ENCODE results near the gene PKDREJ. TPM values are rescaled to one million over a fixed set of nuclear protein-coding genes. Genes with fewer than 3 reads are reported as not detected.

Gene PKDREJ
- total and polyA plus RNA-seq, 4 donors = 0.02 to 0.06 (median 0.03) TPM

DNA sequence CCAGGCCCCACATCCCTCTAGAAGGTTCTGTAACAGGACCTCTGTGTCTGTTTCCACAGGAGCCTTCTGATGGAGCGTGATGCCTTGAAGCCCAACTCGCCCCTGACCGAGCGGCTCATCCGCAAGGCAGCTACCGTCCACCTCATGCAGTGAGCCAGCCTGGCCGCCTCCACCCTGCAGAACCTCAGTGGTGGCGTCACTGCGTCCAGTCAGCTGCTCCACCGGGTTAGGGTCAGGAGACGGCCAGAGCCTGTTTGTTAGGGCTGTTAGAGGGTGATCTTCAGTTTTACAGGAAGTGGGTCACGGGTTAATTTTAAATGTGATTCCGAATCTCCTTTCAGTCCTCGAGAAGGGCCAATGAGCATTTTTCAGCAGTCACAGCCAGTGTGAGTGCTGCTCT, 29.6 kb upstream of the PKDREJ start:
- WGBS, 2 donors = 91 to 92% methylated on average over 14 of the region's 14 CpGs
- no peak overlapping the region for H3K9ac ChIP-seq (ENCODE audit: insufficient read depth in 1 of 2, low read length in 2 of 2)
- TF ChIP-seq, protein P1, sequence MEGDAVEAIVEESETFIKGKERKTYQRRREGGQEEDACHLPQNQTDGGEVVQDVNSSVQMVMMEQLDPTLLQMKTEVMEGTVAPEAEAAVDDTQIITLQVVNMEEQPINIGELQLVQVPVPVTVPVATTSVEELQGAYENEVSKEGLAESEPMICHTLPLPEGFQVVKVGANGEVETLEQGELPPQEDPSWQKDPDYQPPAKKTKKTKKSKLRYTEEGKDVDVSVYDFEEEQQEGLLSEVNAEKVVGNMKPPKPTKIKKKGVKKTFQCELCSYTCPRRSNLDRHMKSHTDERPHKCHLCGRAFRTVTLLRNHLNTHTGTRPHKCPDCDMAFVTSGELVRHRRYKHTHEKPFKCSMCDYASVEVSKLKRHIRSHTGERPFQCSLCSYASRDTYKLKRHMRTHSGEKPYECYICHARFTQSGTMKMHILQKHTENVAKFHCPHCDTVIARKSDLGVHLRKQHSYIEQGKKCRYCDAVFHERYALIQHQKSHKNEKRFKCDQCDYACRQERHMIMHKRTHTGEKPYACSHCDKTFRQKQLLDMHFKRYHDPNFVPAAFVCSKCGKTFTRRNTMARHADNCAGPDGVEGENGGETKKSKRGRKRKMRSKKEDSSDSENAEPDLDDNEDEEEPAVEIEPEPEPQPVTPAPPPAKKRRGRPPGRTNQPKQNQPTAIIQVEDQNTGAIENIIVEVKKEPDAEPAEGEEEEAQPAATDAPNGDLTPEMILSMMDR (IDR thresholded peaks at IDR 0.05; ENCODE audit: control extremely low read depth, extremely low read depth) = no peak
- no peak overlapping the region for H3K27ac ChIP-seq (ENCODE audit: low read depth in 1 of 2, low read length in 1 of 2)
- H3K9me3 ChIP-seq (ENCODE audit: control insufficient read depth in 4 of 4, insufficient read depth in 3 of 4, low read length in 3 of 4) = peaks cover 0 to 4% (median 0%) of the 10 kb centered on the region in 4 donors
- no peak for DNase-seq
- peaks cover 7 to 36% (median 13%) of the 10 kb centered on the region in 4 donors for H3K36me3 ChIP-seq (ENCODE audit: control insufficient read depth in 4 of 4, insufficient read depth in 4 of 4, low read length in 4 of 4)
- no peak for ATAC-seq (ENCODE audit: insufficient read depth, low FRiP score)
- H3K4me1 ChIP-seq (ENCODE audit: control insufficient read depth in 5 of 5, insufficient read depth in 5 of 5, low read length in 5 of 5) = peaks cover 0 to 16% (median 6%) of the 10 kb centered on the region in 5 donors
- H3K27me3 ChIP-seq (ENCODE audit: control insufficient read depth in 3 of 3, insufficient read depth in 3 of 3, low read length in 2 of 3) = no peaks in the 10 kb centered on the region
- H3K4me3 ChIP-seq = no peak overlapping the region

DNA sequence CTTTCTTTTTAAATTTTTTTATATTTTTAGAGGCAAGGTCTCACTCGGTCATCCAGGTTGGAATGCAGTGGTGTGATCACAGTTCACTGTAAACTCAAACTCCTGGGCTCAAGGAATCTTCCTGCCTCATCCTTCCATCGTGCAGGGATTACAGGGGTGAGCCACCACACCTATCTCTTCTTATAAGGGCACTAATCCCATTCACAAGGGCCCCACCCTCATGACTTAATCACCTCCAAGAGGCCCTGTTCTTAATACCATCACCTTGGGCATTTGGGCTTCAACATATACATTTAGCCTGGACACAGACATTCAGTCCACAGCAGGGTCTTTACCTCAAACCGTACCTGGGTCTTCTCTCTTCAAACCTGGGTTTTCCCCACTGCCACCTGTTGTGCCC, 29.0 kb upstream of the PKDREJ start:
- no peak overlapping the region for H3K27ac ChIP-seq (ENCODE audit: low read depth in 1 of 2, low read length in 1 of 2)
- H3K36me3 ChIP-seq (ENCODE audit: control insufficient read depth in 4 of 4, insufficient read depth in 4 of 4, low read length in 4 of 4) = peaks cover 7 to 39% (median 13%) of the 10 kb centered on the region in 4 donors
- peaks cover 0 to 17% (median 6%) of the 10 kb centered on the region in 5 donors for H3K4me1 ChIP-seq (ENCODE audit: control insufficient read depth in 5 of 5, insufficient read depth in 5 of 5, low read length in 5 of 5)

DNA sequence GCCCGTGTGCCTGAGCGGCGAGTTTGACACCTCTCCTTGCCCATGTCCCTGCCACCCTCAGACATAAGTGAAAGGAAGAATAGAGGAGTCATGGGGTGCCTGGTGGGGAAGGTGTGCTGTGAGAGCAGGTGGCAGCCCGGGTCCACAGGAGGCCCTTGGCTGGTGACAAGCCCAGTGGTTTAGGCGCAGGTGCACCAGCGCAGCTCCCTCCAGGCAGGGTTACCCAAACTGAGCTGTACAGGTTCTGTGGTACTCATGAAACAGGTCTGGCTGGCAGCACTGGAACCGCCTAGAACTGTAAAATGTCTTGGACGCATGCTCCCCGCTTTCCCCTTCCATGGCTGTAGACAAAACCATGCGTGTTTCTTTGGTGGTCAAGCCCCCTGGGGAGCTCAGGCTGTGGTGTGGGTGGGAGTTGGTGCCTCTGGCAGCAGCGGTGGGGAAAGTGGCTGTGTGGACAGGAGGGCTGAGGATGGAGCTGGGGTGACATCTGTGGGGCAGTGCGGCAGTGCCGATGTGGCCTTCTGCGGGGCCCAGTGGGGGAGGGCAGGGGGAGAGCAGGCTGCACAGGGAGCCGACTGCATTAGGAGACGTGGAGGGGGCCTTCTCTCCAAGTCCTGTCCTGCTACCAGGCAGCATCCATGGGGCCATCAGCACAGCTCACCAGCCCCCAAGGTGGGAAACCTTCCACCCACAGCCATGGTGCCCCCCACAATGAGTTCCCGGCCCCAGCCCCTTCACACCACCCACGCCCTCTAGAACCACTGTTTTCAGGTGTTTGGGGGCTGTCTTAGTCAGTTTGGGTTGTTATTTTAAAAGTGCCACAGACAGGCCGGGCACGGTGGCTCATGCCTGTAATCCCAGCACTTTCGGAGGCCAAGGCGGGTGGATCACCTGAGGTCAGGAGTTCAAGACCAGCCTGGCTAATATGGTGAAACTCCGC, 28.0 kb upstream of the PKDREJ start:
- no peaks in the 10 kb centered on the region for H3K27me3 ChIP-seq (ENCODE audit: control insufficient read depth in 3 of 3, insufficient read depth in 3 of 3, low read length in 2 of 3)
- TF ChIP-seq, protein P1 (IDR thresholded peaks at IDR 0.05; ENCODE audit: control extremely low read depth, extremely low read depth) = no peak
- H3K4me1 ChIP-seq (ENCODE audit: control insufficient read depth in 5 of 5, insufficient read depth in 5 of 5, low read length in 5 of 5) = peaks cover 0 to 14% (median 4%) of the 10 kb centered on the region in 5 donors
- no peak overlapping the region for H3K9ac ChIP-seq (ENCODE audit: insufficient read depth in 1 of 2, low read length in 2 of 2)
- H3K27ac ChIP-seq (ENCODE audit: low read depth in 1 of 2, low read length in 1 of 2) = no peak overlapping the region
- H3K9me3 ChIP-seq (ENCODE audit: control insufficient read depth in 4 of 4, insufficient read depth in 3 of 4, low read length in 3 of 4) = peaks cover 0 to 4% (median 0%) of the 10 kb centered on the region in 4 donors
- H3K36me3 ChIP-seq (ENCODE audit: control insufficient read depth in 4 of 4, insufficient read depth in 4 of 4, low read length in 4 of 4) = peaks cover 7 to 47% (median 13%) of the 10 kb centered on the region in 4 donors
- WGBS, 2 donors = 96 to 97% methylated on average over 22 to 23 of the region's 23 CpGs
- ATAC-seq (ENCODE audit: insufficient read depth, low FRiP score) (no peak), DNase-seq (no peak)
- no peak overlapping the region for H3K4me3 ChIP-seq

More for the DNA sequence above, 29.0 kb upstream of the PKDREJ start:
- Histone ChIP-seq H3K4me3 (no peak overlapping the region), H3K9me3 (ENCODE audit: control insufficient read depth in 4 of 4, insufficient read depth in 3 of 4, low read length in 3 of 4) (peaks cover 0 to 4% (median 0%) of the 10 kb centered on the region in 4 donors), H3K9ac (ENCODE audit: insufficient read depth in 1 of 2, low read length in 2 of 2) (no peak overlapping the region), H3K27me3 (ENCODE audit: control insufficient read depth in 3 of 3, insufficient read depth in 3 of 3, low read length in 2 of 3) (no peaks in the 10 kb centered on the region)
- ATAC-seq (ENCODE audit: insufficient read depth, low FRiP score) = no peak
- no peak for DNase-seq
- TF ChIP-seq, protein P1 (IDR thresholded peaks at IDR 0.05; ENCODE audit: control extremely low read depth, extremely low read depth) = no peak
- WGBS, 2 donors = 97% methylated on average over 3 of the region's 3 CpGs

Data from lung (tissue), 12 donors.